Measurements from ENCODE around the gene EFCAB11.

- TF ChIP-seq EP300 (IDR thresholded peaks at IDR 0.05; ENCODE audit: borderline replicate concordance) (no peak), RAD21 (IDR thresholded peaks at IDR 0.05; ENCODE audit: low read depth) (no peak), TEAD4 (IDR thresholded peaks at IDR 0.05) (no peak), TCF12 (IDR thresholded peaks at IDR 0.05; ENCODE audit: low read depth) (no peak), ZBTB7A (IDR thresholded peaks at IDR 0.05; ENCODE audit: low read depth) (no peak), FOXM1 (IDR thresholded peaks at IDR 0.05; ENCODE audit: borderline replicate concordance, low read depth) (no peak), REST (IDR thresholded peaks at IDR 0.05; ENCODE audit: low read depth) (no peak), TAF1 (IDR thresholded peaks at IDR 0.05; ENCODE audit: low read depth) (no peak), USF1 (IDR thresholded peaks at IDR 0.05) (no peak), YY1 (IDR thresholded peaks at IDR 0.05; ENCODE audit: low read depth) (no peak), NFIC (IDR thresholded peaks at IDR 0.05) (no peak)
- TF ChIP-seq, protein P1, sequence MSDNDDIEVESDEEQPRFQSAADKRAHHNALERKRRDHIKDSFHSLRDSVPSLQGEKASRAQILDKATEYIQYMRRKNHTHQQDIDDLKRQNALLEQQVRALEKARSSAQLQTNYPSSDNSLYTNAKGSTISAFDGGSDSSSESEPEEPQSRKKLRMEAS (IDR thresholded peaks at IDR 0.05) = no peak
Observed at GRCh38 chr14:89957376-89957775, 2.8 kb upstream of the EFCAB11 start.
